ENCODE results near the gene TSEN2.
A peak's percentile ranks its signal among the peaks of the same experiment; 100 is the strongest.

The TSEN2 gene

GRCh38 chr3:12559520-12559919 lies 75.2 kb downstream of the TSEN2 start:
- Mint-ChIP-seq H3K4me1 (ENCODE audit: low read depth) (peaks cover 63% of the 10 kb centered on the region), H3K4me3 (peak overlapping the region; percentile 97), H3K27ac (no peak overlapping the region), H3K36me3 (peaks cover 5% of the 10 kb centered on the region), H3K9me3 (ENCODE audit: low read depth) (no peaks in the 10 kb centered on the region), H3K27me3 (peaks cover 9% of the 10 kb centered on the region)

GRCh38 chr3:12560505-12561190 lies 76.4 kb downstream of the TSEN2 start:
- H3K4me1 Mint-ChIP-seq (ENCODE audit: low read depth) = peaks cover 65% of the 10 kb centered on the region

GRCh38 chr3:12561397-12561796 lies 77.1 kb downstream of the TSEN2 start:
- no peaks in the 10 kb centered on the region for H3K27me3 Mint-ChIP-seq
- peak overlapping the region; percentile 40 for H3K4me3 Mint-ChIP-seq
- peak overlapping the region; percentile 91 for H3K27ac Mint-ChIP-seq
- peaks cover 61% of the 10 kb centered on the region for H3K4me1 Mint-ChIP-seq (ENCODE audit: low read depth)
- H3K36me3 Mint-ChIP-seq = peaks cover 15% of the 10 kb centered on the region
- H3K9me3 Mint-ChIP-seq (ENCODE audit: low read depth) = no peaks in the 10 kb centered on the region

More at GRCh38 chr3:12560505-12561190, 76.4 kb downstream of the TSEN2 start:
- H3K4me3 Mint-ChIP-seq = peak overlapping the region; percentile 72
- peaks cover 13% of the 10 kb centered on the region for H3K36me3 Mint-ChIP-seq
- H3K27ac Mint-ChIP-seq = peak overlapping the region; percentile 91
- no peaks in the 10 kb centered on the region for H3K9me3 Mint-ChIP-seq (ENCODE audit: low read depth)
- peaks cover 3% of the 10 kb centered on the region for H3K27me3 Mint-ChIP-seq

GRCh38 chr3:12562451-12562850 lies 78.2 kb downstream of the TSEN2 start:
- Mint-ChIP-seq H3K36me3 (peaks cover 18% of the 10 kb centered on the region), H3K27me3 (no peaks in the 10 kb centered on the region), H3K4me1 (ENCODE audit: low read depth) (peaks cover 61% of the 10 kb centered on the region), H3K9me3 (ENCODE audit: low read depth) (peaks cover 3% of the 10 kb centered on the region), H3K4me3 (no peak overlapping the region), H3K27ac (no peak overlapping the region)

- no peaks in the 10 kb centered on the region for H3K27me3 Mint-ChIP-seq
- H3K27ac Mint-ChIP-seq = no peak overlapping the region
- peaks cover 29% of the 10 kb centered on the region for H3K4me1 Mint-ChIP-seq (ENCODE audit: low read depth)
- H3K36me3 Mint-ChIP-seq = peaks cover 30% of the 10 kb centered on the region
- peaks cover 3% of the 10 kb centered on the region for H3K9me3 Mint-ChIP-seq (ENCODE audit: low read depth)
- H3K4me3 Mint-ChIP-seq = no peak overlapping the region
Observed at GRCh38 chr3:12566976-12567375, 82.7 kb downstream of the TSEN2 start.

GRCh38 chr3:12568747-12569146 lies 84.5 kb downstream of the TSEN2 start:
- peak overlapping the region; percentile 46 for H3K27ac Mint-ChIP-seq
- H3K36me3 Mint-ChIP-seq = peaks cover 33% of the 10 kb centered on the region
- peaks cover 22% of the 10 kb centered on the region for H3K4me1 Mint-ChIP-seq (ENCODE audit: low read depth)
- no peak overlapping the region for H3K4me3 Mint-ChIP-seq
- peaks cover 3% of the 10 kb centered on the region for H3K9me3 Mint-ChIP-seq (ENCODE audit: low read depth)
- H3K27me3 Mint-ChIP-seq = no peaks in the 10 kb centered on the region

- peaks cover 3% of the 10 kb centered on the region for H3K9me3 Mint-ChIP-seq (ENCODE audit: low read depth)
- H3K4me3 Mint-ChIP-seq = no peak overlapping the region
- H3K27me3 Mint-ChIP-seq = no peaks in the 10 kb centered on the region
- H3K27ac Mint-ChIP-seq = no peak overlapping the region
- peaks cover 36% of the 10 kb centered on the region for H3K36me3 Mint-ChIP-seq
- peaks cover 21% of the 10 kb centered on the region for H3K4me1 Mint-ChIP-seq (ENCODE audit: low read depth)
Observed at GRCh38 chr3:12569836-12570235, 85.6 kb downstream of the TSEN2 start.

GRCh38 chr3:12571986-12572385 lies 87.7 kb downstream of the TSEN2 start:
- peaks cover 12% of the 10 kb centered on the region for H3K4me1 Mint-ChIP-seq (ENCODE audit: low read depth)
- H3K4me3 Mint-ChIP-seq = no peak overlapping the region
- H3K27ac Mint-ChIP-seq = no peak overlapping the region
- peaks cover 39% of the 10 kb centered on the region for H3K36me3 Mint-ChIP-seq
- peaks cover 3% of the 10 kb centered on the region for H3K9me3 Mint-ChIP-seq (ENCODE audit: low read depth)
- no peaks in the 10 kb centered on the region for H3K27me3 Mint-ChIP-seq

- Mint-ChIP-seq H3K27ac (no peak overlapping the region), H3K4me3 (no peak overlapping the region), H3K27me3 (no peaks in the 10 kb centered on the region), H3K4me1 (ENCODE audit: low read depth) (peaks cover 2% of the 10 kb centered on the region), H3K36me3 (peaks cover 38% of the 10 kb centered on the region), H3K9me3 (ENCODE audit: low read depth) (peaks cover 3% of the 10 kb centered on the region)
Observed at GRCh38 chr3:12574131-12574530, 89.9 kb downstream of the TSEN2 start.

- Mint-ChIP-seq H3K4me1 (ENCODE audit: low read depth) (peaks cover 2% of the 10 kb centered on the region), H3K27me3 (no peaks in the 10 kb centered on the region), H3K36me3 (peaks cover 39% of the 10 kb centered on the region), H3K27ac (no peak overlapping the region), H3K4me3 (no peak overlapping the region), H3K9me3 (ENCODE audit: low read depth) (peaks cover 3% of the 10 kb centered on the region)
Observed at GRCh38 chr3:12574661-12575060, 90.4 kb downstream of the TSEN2 start.

GRCh38 chr3:12577379-12577778 lies 93.1 kb downstream of the TSEN2 start:
- no peak overlapping the region for H3K27ac Mint-ChIP-seq
- H3K27me3 Mint-ChIP-seq = no peaks in the 10 kb centered on the region
- H3K36me3 Mint-ChIP-seq = peaks cover 30% of the 10 kb centered on the region
- peaks cover 3% of the 10 kb centered on the region for H3K9me3 Mint-ChIP-seq (ENCODE audit: low read depth)
- peaks cover 2% of the 10 kb centered on the region for H3K4me1 Mint-ChIP-seq (ENCODE audit: low read depth)
- no peak overlapping the region for H3K4me3 Mint-ChIP-seq

- Mint-ChIP-seq H3K27ac (no peak overlapping the region), H3K4me3 (no peak overlapping the region), H3K27me3 (no peaks in the 10 kb centered on the region), H3K4me1 (ENCODE audit: low read depth) (peaks cover 2% of the 10 kb centered on the region), H3K9me3 (ENCODE audit: low read depth) (peaks cover 3% of the 10 kb centered on the region), H3K36me3 (peaks cover 30% of the 10 kb centered on the region)
Observed at GRCh38 chr3:12578742-12579141, 94.5 kb downstream of the TSEN2 start.

- Mint-ChIP-seq H3K4me3 (no peak overlapping the region), H3K9me3 (ENCODE audit: low read depth) (peaks cover 3% of the 10 kb centered on the region), H3K36me3 (peaks cover 26% of the 10 kb centered on the region), H3K27ac (peak overlapping the region; percentile 46), H3K4me1 (ENCODE audit: low read depth) (no peaks in the 10 kb centered on the region), H3K27me3 (no peaks in the 10 kb centered on the region)
Observed at GRCh38 chr3:12579456-12579855, 95.2 kb downstream of the TSEN2 start.

- H3K27me3 Mint-ChIP-seq = no peaks in the 10 kb centered on the region
- H3K36me3 Mint-ChIP-seq = peaks cover 22% of the 10 kb centered on the region
- H3K4me3 Mint-ChIP-seq = no peak overlapping the region
- H3K4me1 Mint-ChIP-seq (ENCODE audit: low read depth) = no peaks in the 10 kb centered on the region
- H3K27ac Mint-ChIP-seq = peak overlapping the region; percentile 68
- peaks cover 3% of the 10 kb centered on the region for H3K9me3 Mint-ChIP-seq (ENCODE audit: low read depth)
Observed at GRCh38 chr3:12579905-12580304, 95.6 kb downstream of the TSEN2 start.

GRCh38 chr3:12582730-12583129 lies 98.5 kb downstream of the TSEN2 start:
- H3K4me3 Mint-ChIP-seq = no peak overlapping the region
- H3K36me3 Mint-ChIP-seq = peaks cover 4% of the 10 kb centered on the region
- H3K27ac Mint-ChIP-seq = peak overlapping the region; percentile 28
- H3K27me3 Mint-ChIP-seq = no peaks in the 10 kb centered on the region
- H3K4me1 Mint-ChIP-seq (ENCODE audit: low read depth) = no peaks in the 10 kb centered on the region
- no peaks in the 10 kb centered on the region for H3K9me3 Mint-ChIP-seq (ENCODE audit: low read depth)

Measured in activated naive CD8-positive, alpha-beta T cell (primary cell).